HepG2 (cell line): Measurements from ENCODE around the gene MAPK12. TPM values are rescaled to one million over a fixed set of nuclear protein-coding genes. Genes with fewer than 3 reads are reported as not detected.
A peak's percentile ranks its signal among the peaks of the same experiment; 100 is the strongest.

ENCODE experiments used
- HNF4G ChIP-seq, 2 experiments: sonication (generic) in 1 of 2; formaldehyde crosslinking in 1 of 2; IDR thresholded peaks; 2 replicates each; pipeline versions ENCODE4 v1.4.0 to v1.6.1; 2011 to 2020; ENCODE audit warnings: borderline replicate concordance in 2 of 2, low read depth in 2 of 2, mild to moderate bottlenecking in 2 of 2, low read length in 1 of 2, missing genetic modification reagents in 1 of 2, moderate library complexity in 1 of 2
- HOXA9 ChIP-seq: sonication (generic); formaldehyde crosslinking; IDR thresholded peaks from 2 replicates; pipeline ENCODE4 v1.8.1; 2022; ENCODE audit warnings: missing genetic modification reagents, mild to moderate bottlenecking, moderate library complexity, borderline replicate concordance
- KDM5B ChIP-seq: sonication (generic); formaldehyde crosslinking; IDR thresholded peaks from 2 replicates; pipeline ENCODE4 v1.4.0; 2020; ENCODE audit warnings: missing genetic modification reagents, mild to moderate bottlenecking, borderline replicate concordance
- MED8 ChIP-seq: sonication (generic); formaldehyde crosslinking; IDR thresholded peaks from 2 replicates; pipeline ENCODE4 v1.8.1; 2023; ENCODE audit warnings: mild to moderate bottlenecking, missing genetic modification reagents; ENCODE audit not compliant: insufficient replicate concordance
- ZFP91 ChIP-seq: sonication (generic); formaldehyde crosslinking; IDR thresholded peaks from 2 replicates; pipeline ENCODE4 v1.9.0; 2022; ENCODE audit warnings: missing genetic modification reagents, mild to moderate bottlenecking, borderline replicate concordance
- ZNF121 ChIP-seq: sonication (generic); formaldehyde crosslinking; IDR thresholded peaks from 2 replicates; pipeline ENCODE4 v1.5.0; 2020; ENCODE audit warnings: mild to moderate bottlenecking, missing genetic modification reagents
- ZNF446 ChIP-seq: sonication (generic); formaldehyde crosslinking; IDR thresholded peaks from 2 replicates; pipeline ENCODE4 v1.5.0; 2020; ENCODE audit warnings: mild to moderate bottlenecking, missing genetic modification reagents
- ZNF598 ChIP-seq: sonication (generic); formaldehyde crosslinking; IDR thresholded peaks from 2 replicates; pipeline ENCODE4 v1.5.1; 2020; ENCODE audit warnings: mild to moderate bottlenecking, missing genetic modification reagents, borderline replicate concordance
- ZNF770 ChIP-seq: sonication (generic); formaldehyde crosslinking; IDR thresholded peaks from 2 replicates; pipeline ENCODE4 v1.5.0; 2020; ENCODE audit warnings: mild to moderate bottlenecking, missing genetic modification reagents
- ZSCAN21 ChIP-seq: sonication (generic); formaldehyde crosslinking; IDR thresholded peaks from 2 replicates; pipeline ENCODE4 v1.8.0; 2022; ENCODE audit warnings: mild to moderate bottlenecking, missing genetic modification reagents, moderate library complexity, borderline replicate concordance
- polyA plus RNA-seq, 8 experiments: library from polyadenylated mRNA; depleted of rRNA in 3 of 8; stranded (reverse) in 7 of 8; unstranded in 1 of 8; fragments of >200 nt; fragmentation: Illumina TruSeq in 4 of 8; extraction: Trizol in 4 of 8; gene quantifications; 2 replicates each; pipeline versions ENCODE4 v1.2.1 to v1.2.3, GENCODE V29; 2011 to 2016; ENCODE audit warnings: low read depth in 4 of 8, missing spikeins in 1 of 8, mixed read lengths in 1 of 8; ENCODE audit not compliant: insufficient read depth in 1 of 8
- total RNA-seq, 5 experiments: library from RNA; depleted of rRNA; stranded (reverse); fragments of >200 nt; fragmentation: Illumina TruSeq; extraction: Trizol; gene quantifications; 2 replicates each; pipeline ENCODE4 v1.2.3, GENCODE V29; 2016; ENCODE audit warnings: low read depth in 1 of 5

Gene MAPK12
- total and polyA plus RNA-seq, 2 of the 13 experiments (the other 11 are each of a cell fraction or from before 2014, with no cell fraction given) = 22.2 to 23.3 TPM

GRCh38 chr22:50208939-50209892 is 52.3 kb downstream of the MAPK12 start (continued):
- no peak for TF ChIP-seq ZNF770
- TF ChIP-seq ZSCAN21 (CRISPR knock-in tag) = no peak
- TF ChIP-seq ZNF121 (CRISPR knock-in tag) = no peak
- TF ChIP-seq HNF4G (IDR thresholded peaks at IDR 0.05; ENCODE audit: borderline replicate concordance, low read depth, low read length) = no peak
- no peak for TF ChIP-seq HNF4G (CRISPR knock-in tag; IDR thresholded peaks at IDR 0.05; ENCODE audit: borderline replicate concordance, low read depth)
- TF ChIP-seq ZFP91 (CRISPR knock-in tag) = no peak
- TF ChIP-seq KDM5B (CRISPR knock-in tag) = 0 out of 2 replicates have a peak, but pooled peaks have one; percentile 35
- TF ChIP-seq HOXA9 = no peak
- TF ChIP-seq ZNF598 = no peak
- no peak for TF ChIP-seq ZNF446 (CRISPR knock-in tag)
- no peak for TF ChIP-seq MED8 (CRISPR knock-in tag)
- TF ChIP-seq, all 625 proteins: peak for 6
